RWPE1 (cell line): ENCODE data around the gene NUP210.
"Not testable (repeated sequence)": the region's sequence is repeated elsewhere in the genome, so short reads cannot be mapped to it uniquely, and the experiment has no call there.

ENCODE experiments used
- CTCF ChIA-PET: fragments of 350-600 bp; sonication (Branson Sonifier 250); formaldehyde crosslinking; extraction: SDS; loops from one replicate; lab custom pipeline; 2021; lab: Yijun Ruan, JAX
- POLR2A ChIA-PET: fragments of 400-600 bp; formaldehyde crosslinking; extraction: SDS; loops from one replicate; lab custom pipeline; 2020; ENCODE audit warnings: antibody characterized with exemption; ENCODE audit not compliant: low non-redundant PET; lab: Yijun Ruan, JAX
- DNase-seq: peaks from one replicate; pipeline ENCODE4 v3.0.0; 2012; ENCODE audit warnings: low spot score
- H3K27ac ChIP-seq: fragments of 450-650 bp; 2 replicates; pipeline ENCODE4 v1.5.1; 2017
- CTCF ChIP-seq: fragments of 450-650 bp; conservative IDR thresholded peaks from 2 replicates; pipeline ENCODE4 v1.5.1; 2017; ENCODE audit warnings: low read depth, mild to moderate bottlenecking

NUP210 gene

GRCh38 chr3:13452490-13453335, 32.6 kb upstream of the NUP210 start:
- peak; percentile 64 for TF ChIP-seq CTCF
- ChIA-PET CTCF (interaction anchor here (0.6 to 1.4 kb wide), 11 partner anchors 33 to 503 kb away, joined by 3 to 4 read pairs (median 3); partner anchors contain the start of gene NUP210), POLR2A (no interaction called here)
- peak; percentile 50 for DNase-seq
- peak overlapping the region; percentile 76 for H3K27ac ChIP-seq

- ChIA-PET CTCF (interaction anchor here (1.3 kb wide), 1 partner anchor 359 kb away, joined by 4 read pairs; no protein-coding TSS in a partner anchor), POLR2A (no interaction called here)
- DNase-seq, result no peak
- TF ChIP-seq CTCF, result no peak
- peak overlapping the region; percentile 76 for H3K27ac ChIP-seq
These were observed 31.2 kb upstream of the NUP210 start for GRCh38 chr3:13451301-13451673.

GRCh38 chr3:13442882-13443281, 22.8 kb upstream of the NUP210 start:
- CTCF ChIA-PET, H3K27ac ChIP-seq, DNase-seq, POLR2A ChIA-PET: not testable (repeated sequence)

GRCh38 chr3:13440204-13440817, 20.2 kb upstream of the NUP210 start:
- ChIA-PET CTCF (no interaction called here), POLR2A (no interaction called here)
- no peak overlapping the region for H3K27ac ChIP-seq
- TF ChIP-seq CTCF, result no peak
- DNase-seq, result no peak

GRCh38 chr3:13436213-13436612, 16.1 kb upstream of the NUP210 start:
- DNase-seq, CTCF ChIA-PET, POLR2A ChIA-PET, H3K27ac ChIP-seq: not testable (repeated sequence)

GRCh38 chr3:13433912-13434311, 13.8 kb upstream of the NUP210 start:
- ChIA-PET POLR2A (no interaction called here), CTCF (no interaction called here)
- DNase-seq, result no peak
- no peak overlapping the region for H3K27ac ChIP-seq
- TF ChIP-seq CTCF, result no peak

GRCh38 chr3:13432093-13432492, 12.0 kb upstream of the NUP210 start:
- H3K27ac ChIP-seq, result no peak overlapping the region
- CTCF ChIA-PET, result no interaction called here
- no peak for DNase-seq
- TF ChIP-seq CTCF, result no peak
- POLR2A ChIA-PET, result no interaction called here

GRCh38 chr3:13430411-13430875, 10.3 kb upstream of the NUP210 start:
- H3K27ac ChIP-seq, CTCF ChIA-PET, DNase-seq, POLR2A ChIA-PET: not testable (repeated sequence)
